NCI-H69 (cell line): Measurements from ENCODE around the gene CIITA.
"Not testable (repeated sequence)": the region's sequence is repeated elsewhere in the genome, so short reads cannot be mapped to it uniquely, and the experiment has no call there.

ENCODE experiments used
- DNase-seq: peaks from one replicate; lab custom pipeline; 2025; lab: John Stamatoyannopoulos, UW

CIITA gene

DNA sequence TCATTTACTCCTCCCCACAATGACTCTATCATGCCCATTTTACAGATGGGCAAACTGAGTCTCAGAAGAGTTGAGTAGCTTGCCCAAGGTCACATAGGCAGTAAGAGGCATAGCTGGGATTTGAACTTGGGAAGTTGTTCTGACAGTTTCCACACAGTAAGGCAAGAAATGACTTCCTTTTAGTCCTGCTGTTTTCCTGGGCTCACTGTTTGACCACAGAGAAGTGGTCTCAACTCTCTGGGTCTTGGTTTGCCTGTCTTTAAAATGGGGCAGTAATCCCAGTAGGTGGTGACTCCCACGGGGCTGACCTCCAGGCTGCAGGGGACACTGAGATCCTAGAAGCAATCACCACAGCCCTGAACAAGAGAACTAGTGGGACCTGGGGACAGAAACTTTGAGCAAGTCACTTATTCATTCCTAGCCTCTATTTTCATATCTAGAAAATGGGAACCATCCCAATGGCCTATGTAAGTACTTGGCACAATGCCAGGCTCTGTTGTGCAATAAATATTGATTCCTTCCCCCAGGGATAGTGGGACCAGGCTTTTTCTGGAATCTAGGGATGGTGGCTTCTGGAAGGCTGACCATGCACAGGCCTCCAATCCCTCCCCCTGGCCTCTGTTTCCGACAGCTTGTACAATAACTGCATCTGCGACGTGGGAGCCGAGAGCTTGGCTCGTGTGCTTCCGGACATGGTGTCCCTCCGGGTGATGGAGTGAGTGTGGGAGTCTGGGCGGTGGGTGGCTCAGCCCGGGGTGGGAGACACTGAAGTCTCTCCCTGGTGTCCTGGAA lies 44.7 kb downstream of the CIITA start:
- DNase-seq = no peak

DNA sequence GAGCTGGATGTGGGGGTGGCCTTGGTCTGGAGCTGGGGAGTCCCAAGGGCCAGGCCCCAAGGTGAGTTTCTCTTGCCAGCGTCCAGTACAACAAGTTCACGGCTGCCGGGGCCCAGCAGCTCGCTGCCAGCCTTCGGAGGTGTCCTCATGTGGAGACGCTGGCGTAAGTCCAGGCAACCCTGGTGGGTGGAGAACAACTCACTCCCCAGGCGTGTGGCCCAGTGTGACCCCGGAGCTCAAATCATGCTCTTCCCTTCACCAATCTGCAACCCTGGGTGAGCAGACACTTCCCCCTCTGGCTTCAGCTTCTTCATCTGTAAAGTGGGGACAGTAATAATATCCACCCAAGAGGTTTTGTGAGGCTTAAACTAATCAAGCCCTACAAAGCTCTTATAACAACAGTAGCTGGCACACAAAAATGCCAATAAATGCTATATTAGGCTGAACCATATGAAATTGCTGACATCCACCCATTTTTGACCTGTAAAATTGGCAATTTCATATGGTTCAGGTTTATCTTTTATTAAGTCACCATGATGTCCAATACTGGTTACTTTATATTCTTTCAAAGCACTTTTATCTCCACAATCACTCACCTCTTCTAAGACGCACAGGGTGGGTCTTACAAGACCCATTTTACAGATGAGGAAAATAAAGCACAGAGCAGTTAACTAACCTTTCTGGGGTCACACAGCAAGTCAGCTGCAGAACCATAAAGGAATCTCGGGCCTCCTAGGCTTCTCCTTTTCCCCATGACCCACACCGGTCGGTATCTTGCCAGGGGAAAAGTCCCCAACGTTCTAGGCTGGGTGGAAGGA lies 45.5 kb downstream of the CIITA start:
- DNase-seq = peak; percentile 34

- DNase-seq = no peak
Observed at GRCh38 chr16:10923146-10923649, 46.2 kb downstream of the CIITA start.

GRCh38 chr16:10923650-10924214 lies 46.7 kb downstream of the CIITA start:
- no peak for DNase-seq

- not testable (repeated sequence) for DNase-seq
Observed at GRCh38 chr16:10925285-10925684, 48.3 kb downstream of the CIITA start.

DNA sequence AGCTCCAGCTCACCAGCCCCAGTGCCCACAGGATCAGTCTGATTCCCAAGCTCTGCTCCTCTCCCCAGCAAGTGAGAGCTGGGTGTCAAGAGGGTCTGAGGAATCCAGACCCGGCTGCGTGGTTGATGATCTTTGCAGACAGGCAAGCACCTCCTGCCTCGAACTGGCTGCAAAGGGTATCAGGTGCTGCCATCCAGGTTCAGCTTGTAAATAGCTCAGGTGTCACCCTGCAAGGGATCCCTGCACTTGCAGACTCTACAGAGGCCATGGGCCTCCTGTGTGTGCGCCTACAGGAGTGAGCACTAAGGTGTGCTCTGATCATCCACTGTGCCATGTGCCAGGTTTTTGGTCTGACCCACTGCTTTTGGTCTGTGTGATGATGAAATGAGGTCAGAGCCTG lies 49.1 kb downstream of the CIITA start:
- no peak for DNase-seq

DNA sequence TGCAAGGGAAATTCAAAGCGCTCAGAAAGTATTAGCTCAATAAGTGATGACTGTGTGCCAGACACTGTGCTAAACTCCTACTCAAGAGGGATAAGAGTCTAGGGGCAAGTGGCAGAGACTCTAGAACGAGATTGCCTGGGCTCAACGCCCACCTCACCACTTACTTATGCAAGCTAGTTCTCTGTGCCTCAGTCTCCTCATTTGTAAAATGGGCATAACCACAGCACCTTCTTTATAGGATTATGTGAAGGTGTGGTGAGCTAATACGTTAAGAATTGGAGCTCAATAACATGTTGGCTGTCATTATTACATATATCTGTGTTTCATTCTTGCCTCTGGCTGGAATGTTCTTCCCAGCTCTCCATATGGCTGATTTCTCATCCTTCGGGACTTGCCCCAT lies 49.9 kb downstream of the CIITA start:
- DNase-seq = no peak

DNA sequence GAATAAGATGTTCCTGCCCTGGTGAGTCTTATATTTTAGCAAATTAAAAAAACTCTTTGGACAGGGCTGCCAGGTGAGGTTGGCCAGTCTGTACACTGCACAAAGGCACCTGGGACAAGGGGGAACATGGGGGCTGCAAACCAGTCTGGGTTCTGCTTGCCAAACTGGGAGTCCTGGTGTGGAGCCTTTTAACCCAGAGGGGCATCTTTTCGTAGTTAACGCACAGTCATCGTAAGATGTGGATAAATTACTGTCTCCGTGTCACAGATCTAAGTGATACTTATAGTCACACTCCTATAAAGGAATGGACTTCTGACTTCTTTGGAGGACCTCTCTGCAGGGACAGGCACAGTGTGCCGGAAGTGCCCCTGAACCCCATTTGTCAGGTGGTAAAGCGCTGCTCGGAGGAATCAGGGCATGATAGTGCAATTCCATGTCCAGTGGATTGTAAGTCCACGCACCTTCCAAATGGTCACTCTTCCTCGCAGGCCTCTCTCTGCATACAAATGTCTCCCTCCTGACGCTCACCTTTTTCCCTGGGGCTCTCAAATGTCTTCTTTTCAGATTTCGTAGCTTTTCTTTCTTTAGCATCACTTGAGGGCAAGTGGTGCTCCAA lies 50.6 kb downstream of the CIITA start:
- DNase-seq = no peak

GRCh38 chr16:10929097-10929496 lies 52.1 kb downstream of the CIITA start:
- not testable (repeated sequence) for DNase-seq

DNA sequence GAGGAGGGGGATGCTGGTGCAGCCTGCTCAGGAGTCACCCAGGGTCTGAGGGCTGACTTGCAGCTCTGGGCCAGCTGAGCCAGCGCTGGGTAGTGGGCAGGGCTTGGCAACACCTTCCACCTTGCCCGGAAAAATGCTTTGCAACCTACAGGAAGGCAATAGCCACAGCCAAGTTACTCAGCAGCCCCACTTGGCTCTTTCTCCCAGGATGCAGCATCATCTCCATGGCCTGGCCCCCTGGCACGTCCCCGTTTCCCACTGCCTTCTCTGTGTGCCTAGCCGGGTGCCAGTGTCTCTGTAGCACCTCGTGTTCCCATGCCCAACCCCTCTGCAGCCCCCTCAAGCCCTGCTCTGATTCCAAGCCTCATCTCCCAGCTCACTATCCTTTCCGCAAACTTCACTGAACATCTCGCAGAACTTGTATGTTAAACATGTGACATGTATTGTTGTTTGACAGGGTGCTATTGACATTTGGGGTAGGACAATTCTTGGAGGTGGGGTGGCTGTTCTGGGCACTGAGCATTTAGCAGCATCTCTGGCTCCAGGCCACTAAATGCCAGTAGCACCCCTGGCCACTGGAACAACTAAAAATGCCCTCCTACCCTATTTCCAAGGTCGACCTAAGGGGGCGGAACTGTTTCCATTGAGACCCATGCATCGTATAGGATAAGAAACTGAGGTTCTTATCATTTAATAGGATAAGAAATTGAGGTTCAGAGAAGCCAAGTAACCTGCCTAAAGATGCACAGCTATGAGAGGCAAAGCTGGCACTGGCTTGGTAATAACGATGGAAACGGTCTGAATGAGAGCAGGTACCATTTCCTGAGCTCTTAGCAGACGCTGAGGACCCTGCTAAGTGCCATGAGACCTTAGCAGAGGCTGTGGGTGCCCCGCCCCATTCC lies 53.1 kb downstream of the CIITA start:
- DNase-seq = no peak

- DNase-seq = no peak
Observed at GRCh38 chr16:10930755-10931093, 53.7 kb downstream of the CIITA start.

GRCh38 chr16:10931134-10931533 lies 54.1 kb downstream of the CIITA start:
- no peak for DNase-seq

GRCh38 chr16:10931977-10932632 lies 55.1 kb downstream of the CIITA start:
- no peak for DNase-seq

GRCh38 chr16:10932959-10933710 lies 56.1 kb downstream of the CIITA start:
- DNase-seq = no peak

- no peak for DNase-seq
Observed at GRCh38 chr16:10933865-10934264, 56.9 kb downstream of the CIITA start.

- peak; percentile 65 for DNase-seq
Observed at GRCh38 chr16:10934325-10935107, 57.5 kb downstream of the CIITA start.

DNA sequence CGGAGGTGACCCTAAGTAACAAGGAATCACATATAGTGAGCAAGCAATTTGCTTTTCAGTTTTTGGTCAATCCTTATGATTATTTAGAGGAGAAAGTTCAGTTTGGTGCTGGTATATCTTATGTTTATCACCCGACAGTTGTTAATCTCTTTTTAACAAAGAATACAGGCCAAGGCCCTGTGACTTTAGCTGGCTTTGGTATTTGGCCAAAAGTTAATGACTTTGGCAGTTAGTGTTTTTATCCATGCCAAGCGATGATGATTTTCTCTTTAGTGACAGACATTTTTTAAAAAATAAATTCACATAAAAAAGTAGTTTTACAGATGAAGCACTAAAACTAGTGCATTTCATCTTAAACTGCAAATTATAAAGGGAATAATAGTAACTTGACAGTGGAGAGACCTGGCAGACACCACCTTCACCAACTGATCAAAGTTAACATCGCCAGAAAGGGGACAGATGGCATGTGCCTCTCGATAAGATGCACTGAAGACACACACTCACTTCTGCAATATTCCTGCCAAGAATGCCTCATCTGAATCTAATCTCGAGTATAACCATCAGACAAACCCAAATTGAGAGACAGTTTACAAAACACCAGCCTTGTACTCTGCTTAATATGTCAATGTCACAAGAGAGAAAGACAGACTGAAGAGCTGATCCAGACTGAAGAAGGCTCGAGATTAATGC lies 58.4 kb downstream of the CIITA start:
- no peak for DNase-seq

DNA sequence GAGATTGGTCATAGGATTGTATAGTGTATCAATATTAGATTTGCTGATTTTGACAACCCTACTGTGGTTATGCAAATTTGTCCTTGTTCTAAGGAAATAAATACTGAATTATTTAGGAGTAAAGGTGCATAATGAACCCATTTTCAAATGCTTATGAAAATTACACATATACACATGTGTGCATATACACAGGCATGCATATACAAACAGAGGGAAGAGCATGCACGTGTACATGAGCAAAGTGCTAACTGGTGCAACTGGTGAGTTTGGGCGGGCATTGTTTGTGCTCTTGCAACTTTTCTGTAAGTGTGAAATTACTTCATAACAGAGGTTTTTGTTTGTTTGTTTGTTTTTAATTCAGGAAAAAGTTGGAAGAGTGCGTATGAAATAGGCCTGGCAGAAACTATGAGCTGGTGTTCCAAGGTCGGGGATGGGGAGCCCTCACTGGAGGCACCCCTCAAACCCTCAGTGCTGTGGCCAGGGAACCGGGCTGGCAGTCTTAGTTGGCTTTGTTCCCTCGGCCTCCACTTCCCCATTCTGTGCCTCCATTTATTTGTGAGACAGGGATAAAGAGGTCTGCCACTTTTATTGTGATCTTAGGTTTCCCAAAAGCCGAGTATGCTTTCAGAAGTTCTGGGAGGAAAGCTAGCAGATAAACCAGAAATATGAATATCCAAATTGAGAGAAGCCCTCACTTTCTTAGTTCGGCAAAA lies 59.4 kb downstream of the CIITA start:
- no peak for DNase-seq
